ENCODE results near the gene NRP2. TPM values are rescaled to one million over a fixed set of nuclear protein-coding genes. Genes with fewer than 3 reads are reported as not detected.

The NRP2 gene
- total and polyA plus RNA-seq, 10 donors: 3.1 to 49.9 (median 26.2) TPM

- no peaks in the 10 kb centered on the region for H3K4me1 ChIP-seq
- no peaks in the 10 kb centered on the region for H3K27me3 ChIP-seq (replicated peaks in 1 of 7)
- H3K4me3 ChIP-seq: no peak overlapping the region
- intact Hi-C loops (cut with DNase I; ENCODE audit: low total_unique reads): no loop called here
- H3K27ac ChIP-seq: no peak overlapping the region
- TF ChIP-seq POLR2A (IDR thresholded peaks at IDR 0.05) (no peak), CTCF (IDR thresholded peaks at IDR 0.05 in 8 of 11, conservative IDR thresholded peaks at IDR 0.05 in 3 of 11) (no peak), POLR2AphosphoS5 (IDR thresholded peaks at IDR 0.05) (no peak)
- H3K9me3 ChIP-seq: peaks cover 0 to 9% (median 0%) of the 10 kb centered on the region in 8 donors
- DNase-seq: no peak
- H3K36me3 ChIP-seq: no peaks in the 10 kb centered on the region
- 69 to 84% (median 77%) methylated on average over 4 of the region's 4 CpGs for WGBS, 5 donors
Measured at GRCh38 chr2:205835251-205835791, 153.0 kb downstream of the NRP2 start.

GRCh38 chr2:205835923-205836322 is 153.6 kb downstream of the NRP2 start:
- Histone ChIP-seq H3K27me3 (replicated peaks in 1 of 7) (no peaks in the 10 kb centered on the region), H3K27ac (no peak overlapping the region), H3K9me3 (peaks cover 0 to 9% (median 0%) of the 10 kb centered on the region in 8 donors), H3K4me3 (no peak overlapping the region), H3K36me3 (no peaks in the 10 kb centered on the region), H3K4me1 (no peaks in the 10 kb centered on the region)
- 70 to 75% (median 73%) methylated on average over 5 of the region's 5 CpGs for WGBS, 5 donors
- DNase-seq: no peak
- intact Hi-C loops (cut with DNase I; ENCODE audit: low total_unique reads): no loop called here
- no peak for TF ChIP-seq POLR2A (IDR thresholded peaks at IDR 0.05)
- no peak for TF ChIP-seq CTCF (IDR thresholded peaks at IDR 0.05 in 8 of 11, conservative IDR thresholded peaks at IDR 0.05 in 3 of 11)
- TF ChIP-seq POLR2AphosphoS5 (IDR thresholded peaks at IDR 0.05): no peak

GRCh38 chr2:205836477-205837221 is 154.3 kb downstream of the NRP2 start:
- Histone ChIP-seq H3K9me3 (peaks cover 0 to 9% (median 0%) of the 10 kb centered on the region in 8 donors), H3K4me1 (no peaks in the 10 kb centered on the region), H3K36me3 (no peaks in the 10 kb centered on the region), H3K27me3 (replicated peaks in 1 of 7) (no peaks in the 10 kb centered on the region), H3K4me3 (no peak overlapping the region), H3K27ac (no peak overlapping the region)
- intact Hi-C loops (cut with DNase I; ENCODE audit: low total_unique reads): no loop called here
- 83 to 91% (median 88%) methylated on average over 13 of the region's 13 CpGs for WGBS, 5 donors
- no peak for DNase-seq
- no peak for TF ChIP-seq CTCF (IDR thresholded peaks at IDR 0.05 in 8 of 11, conservative IDR thresholded peaks at IDR 0.05 in 3 of 11)

- no peak overlapping the region for H3K4me3 ChIP-seq
- 80 to 91% (median 85%) methylated on average over 1 of the region's 1 CpG for WGBS, 5 donors
- intact Hi-C loops (cut with DNase I; ENCODE audit: low total_unique reads): no loop called here
- no peak overlapping the region for H3K27ac ChIP-seq
- no peaks in the 10 kb centered on the region for H3K27me3 ChIP-seq (replicated peaks in 1 of 7)
- H3K4me1 ChIP-seq: no peaks in the 10 kb centered on the region
- no peak for TF ChIP-seq POLR2A (IDR thresholded peaks at IDR 0.05)
- no peak for TF ChIP-seq POLR2AphosphoS5 (IDR thresholded peaks at IDR 0.05)
- TF ChIP-seq CTCF (IDR thresholded peaks at IDR 0.05 in 8 of 11, conservative IDR thresholded peaks at IDR 0.05 in 3 of 11): no peak
- no peak for DNase-seq
- no peaks in the 10 kb centered on the region for H3K36me3 ChIP-seq
- H3K9me3 ChIP-seq: peaks cover 0 to 9% (median 0%) of the 10 kb centered on the region in 8 donors
Measured at GRCh38 chr2:205837663-205838062, 155.4 kb downstream of the NRP2 start.
